MCF 10A (cell line): ENCODE data around the gene ST7. TPM values are rescaled to one million over a fixed set of nuclear protein-coding genes. Genes with fewer than 3 reads are reported as not detected.

Experiments
- BruUV-seq: library from RNA; stranded (reverse); fragments of 400-500 nt; replicated peaks from 2 replicates; lab custom pipeline; 2021; lab: Mats Ljungman, UMichigan
- CTCF ChIA-PET: fragments of 300-600 bp; sonication (Branson Sonifier 250); formaldehyde crosslinking; extraction: SDS; loops from one replicate; lab custom pipeline; 2021; ENCODE audit warnings: antibody characterized with exemption, inconsistent platforms; lab: Yijun Ruan, JAX
- POLR2A ChIA-PET: fragments of 300-600, 350-650 bp; sonication (Branson Sonifier 250); formaldehyde crosslinking; extraction: SDS; loops from one replicate; lab custom pipeline; 2020; ENCODE audit warnings: antibody characterized with exemption, inconsistent platforms; lab: Yijun Ruan, JAX
- DNase-seq: peaks from one replicate; pipeline ENCODE4 v3.0.0-alpha.2; 2018; ENCODE audit not compliant: unreplicated experiment
- H3K27ac Mint-ChIP-seq: one replicate; pipeline ENCODE4 v1.8.0; 2022; ENCODE audit warnings: mild to moderate bottlenecking, low read depth, mixed read lengths; ENCODE audit not compliant: unreplicated experiment
- H3K27me3 Mint-ChIP-seq: one replicate; pipeline ENCODE4 v1.8.0; 2022; ENCODE audit warnings: mixed read lengths; ENCODE audit not compliant: insufficient read depth, unreplicated experiment
- H3K36me3 Mint-ChIP-seq: one replicate; pipeline ENCODE4 v1.8.0; 2022; ENCODE audit warnings: mild to moderate bottlenecking, moderate library complexity, mixed read lengths; ENCODE audit not compliant: insufficient read depth, unreplicated experiment
- H3K4me1 Mint-ChIP-seq: one replicate; pipeline ENCODE4 v1.8.0; 2022; ENCODE audit warnings: mixed read lengths; ENCODE audit not compliant: insufficient read depth, unreplicated experiment
- H3K4me3 Mint-ChIP-seq: one replicate; pipeline ENCODE4 v1.8.0; 2022; ENCODE audit warnings: mild to moderate bottlenecking, moderate library complexity, mixed read lengths; ENCODE audit not compliant: unreplicated experiment
- H3K9me3 Mint-ChIP-seq: one replicate; pipeline ENCODE4 v1.8.0; 2022; ENCODE audit warnings: mixed read lengths; ENCODE audit not compliant: unreplicated experiment
- CTCF ChIP-seq: fragments of 200-600 bp; IDR thresholded peaks from one replicate; pipeline ENCODE4 v1.8.0; 2022; ENCODE audit warnings: antibody characterized with exemption, mild to moderate bottlenecking; ENCODE audit not compliant: unreplicated experiment
- intact Hi-C: fragments of 100-400 bp; cut with micrococcal nuclease; formaldehyde crosslinking; loops from 2 replicates; pipeline ENCODE4 v1.14.1; 2022
- total RNA-seq: library from RNA; stranded (reverse); gene quantifications from 2 replicates; pipeline ENCODE4 v1.2.3, GENCODE V29; 2022

Gene ST7
- total RNA-seq, 1 experiment from 2014 or later, result 18.5 TPM

- Mint-ChIP-seq H3K27ac (no peak overlapping the region), H3K27me3 (no peaks in the 10 kb centered on the region), H3K4me1 (peaks cover 10% of the 10 kb centered on the region), H3K4me3 (no peak overlapping the region), H3K9me3 (no peaks in the 10 kb centered on the region), H3K36me3 (no peaks in the 10 kb centered on the region)
- no peak for DNase-seq
- POLR2A ChIA-PET, result no interaction called here
- intact Hi-C loops, result no loop called here
- CTCF ChIA-PET, result interaction anchor here (0.9 kb wide), 1 partner anchor 147 kb away, joined by 4 read pairs; no protein-coding TSS in a partner anchor
- TF ChIP-seq CTCF, result no peak
- no TSS peak for BruUV-seq
Measured at GRCh38 chr7:117076426-117076943, 123.2 kb downstream of the ST7 start.

- peaks cover 3% of the 10 kb centered on the region for H3K4me1 Mint-ChIP-seq
- BruUV-seq, result no TSS peak
- intact Hi-C loops, result no loop called here
- no peaks in the 10 kb centered on the region for H3K36me3 Mint-ChIP-seq
- DNase-seq, result no peak
- H3K4me3 Mint-ChIP-seq, result no peak overlapping the region
- H3K27me3 Mint-ChIP-seq, result no peaks in the 10 kb centered on the region
- POLR2A ChIA-PET, result no interaction called here
- no peak overlapping the region for H3K27ac Mint-ChIP-seq
- CTCF ChIA-PET, result interaction anchor here (0.6 to 1.3 kb wide), 4 partner anchors 18 to 148 kb away, joined by 3 to 4 read pairs (median 3); no protein-coding TSS in a partner anchor
- no peaks in the 10 kb centered on the region for H3K9me3 Mint-ChIP-seq
- no peak for TF ChIP-seq CTCF
Measured at GRCh38 chr7:117077658-117078057, 124.4 kb downstream of the ST7 start.

- Mint-ChIP-seq H3K4me3 (no peak overlapping the region), H3K27ac (no peak overlapping the region), H3K27me3 (no peaks in the 10 kb centered on the region), H3K9me3 (no peaks in the 10 kb centered on the region), H3K4me1 (peaks cover 4% of the 10 kb centered on the region), H3K36me3 (no peaks in the 10 kb centered on the region)
- no peak for DNase-seq
- no TSS peak for BruUV-seq
- no peak for TF ChIP-seq CTCF
- intact Hi-C loops, result no loop called here
- ChIA-PET POLR2A (no interaction called here), CTCF (interaction anchor here (1.0 to 1.1 kb wide), 2 partner anchors 37 to 94 kb away, joined by 3 read pairs; no protein-coding TSS in a partner anchor)
Measured at GRCh38 chr7:117082647-117083046, 129.3 kb downstream of the ST7 start.

GRCh38 chr7:117083648-117084047, 130.3 kb downstream of the ST7 start:
- Mint-ChIP-seq H3K9me3 (no peaks in the 10 kb centered on the region), H3K36me3 (no peaks in the 10 kb centered on the region), H3K4me3 (no peak overlapping the region), H3K4me1 (peaks cover 8% of the 10 kb centered on the region), H3K27ac (no peak overlapping the region), H3K27me3 (no peaks in the 10 kb centered on the region)
- no peak for TF ChIP-seq CTCF
- no peak for DNase-seq
- BruUV-seq, result no TSS peak
- POLR2A ChIA-PET, result interaction anchor here (0.5 kb wide), 1 partner anchor 38 kb away, joined by 3 read pairs; no protein-coding TSS in a partner anchor
- CTCF ChIA-PET, result interaction anchor here (1.0 kb wide), 1 partner anchor 151 kb away, joined by 3 read pairs; no protein-coding TSS in a partner anchor
- intact Hi-C loops, result no loop called here
